GM18873 (cell line): ENCODE measurements around the gene CRISPLD2.

Experiments
- ATAC-seq: cut with Tn5 transposase; IDR thresholded peaks from one replicate; pipeline ENCODE4 v1.9.1; 2021; ENCODE audit warnings: mild to moderate bottlenecking, moderate library complexity, moderate number of reproducible peaks; ENCODE audit not compliant: unreplicated experiment, low FRiP score

CRISPLD2 gene

GRCh38 chr16:84879569-84880487 lies 60.0 kb downstream of the CRISPLD2 start:
- no peak for ATAC-seq

GRCh38 chr16:84881702-84882521 lies 62.1 kb downstream of the CRISPLD2 start:
- no peak for ATAC-seq

- no peak for ATAC-seq
Observed at GRCh38 chr16:84883301-84883700, 63.5 kb downstream of the CRISPLD2 start.

GRCh38 chr16:84884246-84884595 lies 64.4 kb downstream of the CRISPLD2 start:
- no peak for ATAC-seq

- no peak for ATAC-seq
Observed at GRCh38 chr16:84884596-84885341, 65.0 kb downstream of the CRISPLD2 start.

- no peak for ATAC-seq
Observed at GRCh38 chr16:84885342-84885910, 65.6 kb downstream of the CRISPLD2 start.

GRCh38 chr16:84886497-84887090 lies 66.8 kb downstream of the CRISPLD2 start:
- ATAC-seq = no peak

- no peak for ATAC-seq
Observed at GRCh38 chr16:84887207-84887606, 67.4 kb downstream of the CRISPLD2 start.

GRCh38 chr16:84888450-84888849 lies 68.7 kb downstream of the CRISPLD2 start:
- ATAC-seq = no peak

GRCh38 chr16:84889066-84889465 lies 69.3 kb downstream of the CRISPLD2 start:
- ATAC-seq = no peak

- no peak for ATAC-seq
Observed at GRCh38 chr16:84890427-84890826, 70.6 kb downstream of the CRISPLD2 start.

- no peak for ATAC-seq
Observed at GRCh38 chr16:84891149-84891795, 71.5 kb downstream of the CRISPLD2 start.

- no peak for ATAC-seq
Observed at GRCh38 chr16:84892097-84892496, 72.3 kb downstream of the CRISPLD2 start.

GRCh38 chr16:84893467-84893848 lies 73.7 kb downstream of the CRISPLD2 start:
- ATAC-seq = no peak

- no peak for ATAC-seq
Observed at GRCh38 chr16:84893849-84894599, 74.2 kb downstream of the CRISPLD2 start.

GRCh38 chr16:84895016-84895415 lies 75.2 kb downstream of the CRISPLD2 start:
- no peak for ATAC-seq

- ATAC-seq = no peak
Observed at GRCh38 chr16:84896847-84897246, 77.1 kb downstream of the CRISPLD2 start.

- no peak for ATAC-seq
Observed at GRCh38 chr16:84897911-84898377, 78.2 kb downstream of the CRISPLD2 start.

GRCh38 chr16:84898447-84898846 lies 78.7 kb downstream of the CRISPLD2 start:
- ATAC-seq = no peak
